CD4-positive, alpha-beta memory T cell (primary cell): ENCODE data around the gene IER3. TPM values are rescaled to one million over a fixed set of nuclear protein-coding genes. Genes with fewer than 3 reads are reported as not detected.

ENCODE experiments used
- CTCF ChIA-PET: fragments of 350-600 bp; sonication (Branson Sonifier 250); formaldehyde crosslinking; loops from one replicate; lab custom pipeline; 2021; ENCODE audit warnings: inconsistent platforms; ENCODE audit not compliant: partially characterized antibody; lab: Charles Lee
- POLR2A ChIA-PET: fragments of 350-600 bp; sonication (Branson Sonifier 250); formaldehyde crosslinking; loops from one replicate; lab custom pipeline; 2021; ENCODE audit not compliant: partially characterized antibody; lab: Charles Lee
- DNase-seq, 5 donors: peaks; one replicate each; pipeline versions ENCODE4 v3.0.0 to v3.0.0-alpha.2; 2020 to 2022; ENCODE audit warnings: mixed read lengths in 1 of 5
- H3K27ac ChIP-seq: one replicate; pipeline ENCODE4 v1.7.0; 2013; ENCODE audit warnings: low read depth, low read length
- H3K27me3 ChIP-seq: 2 replicates; pipeline ENCODE4 v1.7.0; 2013; ENCODE audit warnings: mild to moderate bottlenecking, low read length, moderate library complexity; ENCODE audit not compliant: insufficient read depth
- H3K36me3 ChIP-seq: 2 replicates; pipeline ENCODE4 v1.7.0; 2013; ENCODE audit warnings: mild to moderate bottlenecking, low read length, moderate library complexity; ENCODE audit not compliant: insufficient read depth
- H3K4me1 ChIP-seq: 2 replicates; pipeline ENCODE4 v1.7.0; 2013; ENCODE audit warnings: mild to moderate bottlenecking, low read length, moderate library complexity; ENCODE audit not compliant: insufficient read depth
- H3K4me3 ChIP-seq, 2 donors: one replicate each; pipeline ENCODE4 v1.7.0; 2013; ENCODE audit warnings: low read length in 2 of 2, mild to moderate bottlenecking in 1 of 2
- H3K9me3 ChIP-seq, 2 donors: one replicate each; pipeline ENCODE4 v1.7.0; 2013; ENCODE audit warnings: low read length in 2 of 2, control low read depth in 1 of 2; ENCODE audit not compliant: control insufficient read depth in 1 of 2
- H3K27ac Mint-ChIP-seq, 7 donors: one replicate each; pipeline ENCODE4 v1.8.0; 2020 to 2021; ENCODE audit warnings: mixed read lengths in 7 of 7, mild to moderate bottlenecking in 6 of 7, inconsistent platforms in 3 of 7, moderate library complexity in 3 of 7
- H3K27me3 Mint-ChIP-seq, 2 donors: one replicate each; pipeline ENCODE4 v1.8.0; 2020 to 2021; ENCODE audit warnings: mixed read lengths in 2 of 2
- H3K36me3 Mint-ChIP-seq, 2 donors: one replicate each; pipeline ENCODE4 v1.8.0; 2020 to 2021; ENCODE audit warnings: mixed read lengths in 2 of 2, inconsistent platforms in 1 of 2, mild to moderate bottlenecking in 1 of 2
- H3K4me1 Mint-ChIP-seq, 4 donors: one replicate each; pipeline ENCODE4 v1.8.0; 2020 to 2021; ENCODE audit warnings: mixed read lengths in 4 of 4, mild to moderate bottlenecking in 1 of 4
- H3K4me3 Mint-ChIP-seq, 8 donors: one replicate each; pipeline ENCODE4 v1.8.0; 2020 to 2021; ENCODE audit warnings: mixed read lengths in 8 of 8, mild to moderate bottlenecking in 7 of 8, moderate library complexity in 6 of 8, inconsistent platforms in 3 of 8
- H3K9me3 Mint-ChIP-seq, 8 donors: one replicate each; pipeline ENCODE4 v1.8.0; 2020 to 2021; ENCODE audit warnings: mixed read lengths in 8 of 8, mild to moderate bottlenecking in 5 of 8, inconsistent platforms in 3 of 8, moderate library complexity in 1 of 8
- intact Hi-C: fragments of 100-400 bp; cut with micrococcal nuclease; formaldehyde crosslinking; loops from one replicate; pipeline ENCODE4 v1.15.1; 2023
- polyA plus RNA-seq, 2 donors: library from polyadenylated mRNA; unstranded; fragments of 300-500 nt; fragmentation: Illumina TruSeq; gene quantifications; one replicate each; pipeline ENCODE4 v1.2.3, GENCODE V29; 2021
- total RNA-seq, 2 experiments: library from RNA; stranded (reverse); gene quantifications; one replicate each; pipeline ENCODE4 v1.2.3, GENCODE V29; 2021

The IER3 gene
- total and polyA plus RNA-seq, 4 experiments from 2014 or later: 0.77 to 11.4 (median 6.1) TPM

- intact Hi-C loops: loop anchor here (1.0 to 10.0 kb wide), 4 partner anchors 9 to 276 kb away; no protein-coding TSS in a partner anchor
- peaks cover 15 to 34% of the 10 kb centered on the region in 2 donors for H3K36me3 Mint-ChIP-seq
These were observed 13.5 kb downstream of the IER3 start for GRCh38 chr6:30730601-30731435.

GRCh38 chr6:30727920-30728553 lies 16.3 kb downstream of the IER3 start:
- Histone ChIP-seq H3K4me3 (no peak overlapping the region), H3K4me1 (peaks cover 45% of the 10 kb centered on the region), H3K27me3 (no peaks in the 10 kb centered on the region), H3K36me3 (peaks cover 57% of the 10 kb centered on the region), H3K27ac (no peak overlapping the region), H3K9me3 (no peaks in the 10 kb centered on the region)
- Mint-ChIP-seq H3K4me1 (peaks cover 12 to 54% (median 40%) of the 10 kb centered on the region in 4 donors), H3K4me3 (peak overlapping the region in 1 of 8 donors; percentile 46), H3K27me3 (no peaks in the 10 kb centered on the region), H3K27ac (peak overlapping the region in 5 of 7 donors; percentile 24 to 75 (median 64)), H3K9me3 (no peaks in the 10 kb centered on the region), H3K36me3 (peaks cover 31 to 53% of the 10 kb centered on the region in 2 donors)
- ChIA-PET POLR2A (interaction anchor here (0.6 to 47.0 kb wide), 6 partner anchors 11 to 426 kb away, joined by 3 to 1474 read pairs (median 3); partner anchors contain the start of genes DHX16, MDC1, NRM and PPP1R18), CTCF (interaction anchor here (1.2 to 23.1 kb wide), 7 partner anchors 10 to 249 kb away, joined by 3 to 865 read pairs (median 8); partner anchors contain the start of gene DHX16)
- intact Hi-C loops: no loop called here
- no peak for DNase-seq

More at GRCh38 chr6:30730601-30731435, 13.5 kb downstream of the IER3 start:
- peak overlapping the region in 5 of 7 donors; percentile 69 to 84 (median 73) for H3K27ac Mint-ChIP-seq
- H3K27ac ChIP-seq: no peak overlapping the region
- H3K27me3 Mint-ChIP-seq: no peaks in the 10 kb centered on the region
- no peaks in the 10 kb centered on the region for H3K27me3 ChIP-seq
- H3K4me3 ChIP-seq: peak overlapping the region in 1 of 2 donors; percentile 35
- peak; percentile 81 to 86 (median 82) for DNase-seq
- CTCF ChIA-PET: interaction anchor here (0.6 to 23.1 kb wide), 72 partner anchors 9 to 363 kb away, joined by 3 to 865 read pairs (median 5); partner anchors contain the start of genes ABCF1, DDR1, DHX16 and FLOT1
- H3K4me1 Mint-ChIP-seq: peaks cover 16 to 40% (median 31%) of the 10 kb centered on the region in 4 donors
- H3K36me3 ChIP-seq: peaks cover 34% of the 10 kb centered on the region
- no peaks in the 10 kb centered on the region for H3K9me3 Mint-ChIP-seq
- POLR2A ChIA-PET: interaction anchor here (0.6 to 47.0 kb wide), 26 partner anchors 9 to 251 kb away, joined by 3 to 1474 read pairs (median 5); partner anchors contain the start of genes ABCF1, ATAT1, DHX16 and FLOT1
- H3K4me1 ChIP-seq: peaks cover 23% of the 10 kb centered on the region
- peak overlapping the region in 6 of 8 donors; percentile 43 to 72 (median 58) for H3K4me3 Mint-ChIP-seq
- no peaks in the 10 kb centered on the region for H3K9me3 ChIP-seq

- Mint-ChIP-seq H3K4me3 (no peak overlapping the region), H3K27me3 (no peaks in the 10 kb centered on the region), H3K36me3 (peaks cover 32 to 58% of the 10 kb centered on the region in 2 donors), H3K27ac (peak overlapping the region in 6 of 7 donors; percentile 17 to 72 (median 67)), H3K4me1 (peaks cover 20 to 59% (median 45%) of the 10 kb centered on the region in 4 donors), H3K9me3 (peaks cover 0 to 4% (median 0%) of the 10 kb centered on the region in 8 donors)
- H3K9me3 ChIP-seq: no peaks in the 10 kb centered on the region
- no peak for DNase-seq
- H3K27ac ChIP-seq: no peak overlapping the region
- ChIA-PET CTCF (interaction anchor here (0.7 to 23.1 kb wide), 9 partner anchors 10 to 245 kb away, joined by 3 to 865 read pairs (median 3); partner anchors contain the start of gene DHX16), POLR2A (interaction anchor here (0.6 to 47.0 kb wide), 10 partner anchors 9 to 472 kb away, joined by 3 to 1474 read pairs (median 4); partner anchors contain the start of genes DHX16, MDC1, MRPS18B and NRM)
- H3K4me3 ChIP-seq: no peak overlapping the region
- intact Hi-C loops: no loop called here
- peaks cover 61% of the 10 kb centered on the region for H3K36me3 ChIP-seq
- H3K4me1 ChIP-seq: peaks cover 58% of the 10 kb centered on the region
- no peaks in the 10 kb centered on the region for H3K27me3 ChIP-seq
These were observed 17.6 kb downstream of the IER3 start for GRCh38 chr6:30726506-30727413.

- H3K36me3 Mint-ChIP-seq: peaks cover 32 to 64% of the 10 kb centered on the region in 2 donors
- H3K4me3 Mint-ChIP-seq: no peak overlapping the region
- no peaks in the 10 kb centered on the region for H3K27me3 Mint-ChIP-seq
- no peaks in the 10 kb centered on the region for H3K27me3 ChIP-seq
- DNase-seq: no peak
- no peak overlapping the region for H3K27ac ChIP-seq
- H3K36me3 ChIP-seq: peaks cover 61% of the 10 kb centered on the region
- H3K4me1 Mint-ChIP-seq: peaks cover 18 to 62% (median 43%) of the 10 kb centered on the region in 4 donors
- H3K27ac Mint-ChIP-seq: peak overlapping the region in 4 of 7 donors; percentile 37 to 99 (median 72)
- H3K4me1 ChIP-seq: peaks cover 53% of the 10 kb centered on the region
- POLR2A ChIA-PET: interaction anchor here (0.8 to 47.0 kb wide), 7 partner anchors 9 to 185 kb away, joined by 3 to 1474 read pairs (median 5); partner anchors contain the start of genes DHX16, MDC1, NRM and PPP1R18
- intact Hi-C loops: no loop called here
- H3K9me3 Mint-ChIP-seq: peaks cover 0 to 6% (median 0%) of the 10 kb centered on the region in 8 donors
- CTCF ChIA-PET: interaction anchor here (1.1 to 23.1 kb wide), 6 partner anchors 11 to 244 kb away, joined by 3 to 865 read pairs (median 4); partner anchors contain the start of gene DHX16
- H3K9me3 ChIP-seq: no peaks in the 10 kb centered on the region
- H3K4me3 ChIP-seq: no peak overlapping the region
These were observed 18.4 kb downstream of the IER3 start for GRCh38 chr6:30725713-30726505.

GRCh38 chr6:30724906-30725667 lies 19.3 kb downstream of the IER3 start:
- Histone ChIP-seq H3K36me3 (peaks cover 57% of the 10 kb centered on the region), H3K27me3 (no peaks in the 10 kb centered on the region), H3K4me1 (peaks cover 45% of the 10 kb centered on the region), H3K27ac (no peak overlapping the region), H3K9me3 (no peaks in the 10 kb centered on the region), H3K4me3 (no peak overlapping the region)
- peaks cover 14 to 59% (median 35%) of the 10 kb centered on the region in 4 donors for H3K4me1 Mint-ChIP-seq
- peak overlapping the region in 1 of 8 donors; percentile 46 for H3K4me3 Mint-ChIP-seq
- ChIA-PET POLR2A (interaction anchor here (0.9 to 47.0 kb wide), 4 partner anchors 11 to 111 kb away, joined by 3 to 1474 read pairs (median 80); partner anchors contain the start of genes DHX16, FLOT1, NRM and PPP1R18), CTCF (interaction anchor here (1.3 to 23.1 kb wide), 3 partner anchors 11 to 180 kb away, joined by 3 to 865 read pairs (median 38); partner anchors contain the start of gene DHX16)
- DNase-seq: no peak
- H3K36me3 Mint-ChIP-seq: peaks cover 30 to 62% of the 10 kb centered on the region in 2 donors
- intact Hi-C loops: no loop called here
- H3K27ac Mint-ChIP-seq: peak overlapping the region; percentile 43 to 99 (median 65)
- H3K27me3 Mint-ChIP-seq: no peaks in the 10 kb centered on the region
- peaks cover 0 to 6% (median 0%) of the 10 kb centered on the region in 8 donors for H3K9me3 Mint-ChIP-seq
